H1 (cell line): ENCODE measurements around the gene BTN2A1. TPM values are rescaled to one million over a fixed set of nuclear protein-coding genes. Genes with fewer than 3 reads are reported as not detected.

Experiments
- CHD2 ChIP-seq: IDR thresholded peaks from 2 replicates; pipeline ENCODE4 v1.6.1; 2012; ENCODE audit warnings: low read length, improper control_type of control experiment
- CTCF ChIP-seq, 3 experiments: IDR thresholded peaks; 1 replicate in 2 of 3; 2 replicates in 1 of 3; pipeline versions ENCODE4 v1.5.1 to v1.6.1; 2011; ENCODE audit warnings: low read length in 3 of 3, mild to moderate bottlenecking in 3 of 3, inconsistent platforms in 2 of 3, low read depth in 1 of 3, moderate library complexity in 1 of 3; ENCODE audit not compliant: insufficient read depth in 1 of 3; ENCODE audit errors: control extremely low read depth in 1 of 3
- HDAC2 ChIP-seq, 2 experiments: fragments of 300-600 bp in 1 of 2; sonication (generic) in 1 of 2; IDR thresholded peaks; 2 replicates each; pipeline ENCODE4 v1.6.1; 2011 to 2012; ENCODE audit warnings: low read depth in 2 of 2, low read length in 2 of 2, mild to moderate bottlenecking in 2 of 2, moderate library complexity in 2 of 2, borderline replicate concordance in 1 of 2, inconsistent platforms in 1 of 2
- PHF8 ChIP-seq: fragments of 200-600 bp; sonication (generic); conservative IDR thresholded peaks from 2 replicates; pipeline ENCODE4 v1.7.1; 2012; ENCODE audit warnings: low read depth, mild to moderate bottlenecking, inconsistent platforms, low read length, moderate library complexity
- RXRA ChIP-seq: IDR thresholded peaks from 2 replicates; pipeline ENCODE4 v1.6.1; 2011; ENCODE audit warnings: low read depth, mild to moderate bottlenecking, low read length, moderate library complexity; ENCODE audit not compliant: insufficient read depth
- SIX5 ChIP-seq: IDR thresholded peaks from 2 replicates; pipeline ENCODE4 v1.6.1; 2011; ENCODE audit warnings: mild to moderate bottlenecking, low read depth, low read length
- SP1 ChIP-seq: IDR thresholded peaks from 2 replicates; pipeline ENCODE4 v1.6.1; 2011; ENCODE audit warnings: low read depth, low read length
- SP2 ChIP-seq: IDR thresholded peaks from 2 replicates; pipeline ENCODE4 v1.6.1; 2012; ENCODE audit warnings: mild to moderate bottlenecking, low read length, inconsistent platforms
- ZNF274 ChIP-seq: IDR thresholded peaks from 2 replicates; pipeline ENCODE4 v1.7.0; 2012; ENCODE audit warnings: low read length, borderline replicate concordance; ENCODE audit errors: extremely low read depth
- polyA plus RNA-seq, 7 experiments: library from polyadenylated mRNA; depleted of rRNA in 3 of 7; stranded (reverse) in 5 of 7; unstranded in 2 of 7; fragments of >200 nt in 5 of 7; fragments of 200-250 nt in 2 of 7; gene quantifications; 1 replicate in 5 of 7; 2 replicates in 1 of 7; 4 replicates in 1 of 7; pipeline versions ENCODE4 v1.2.1 to v1.2.3, GENCODE V29; 2011 to 2013; ENCODE audit warnings: missing spikeins in 2 of 7, mixed read lengths in 2 of 7
- total RNA-seq: library from RNA; stranded (reverse); fragmentation: NEBNext Ultra II Directional; extraction: Animal tissue kit (Norgen Biotek cat#: 25700); gene quantifications from 2 replicates; pipeline ENCODE4 v1.2.1, GENCODE V29; 2021

The BTN2A1 gene
- total and polyA plus RNA-seq, 2 of the 8 experiments (the other 6 are each of a cell fraction or from before 2014, with no cell fraction given) = 8.7 to 11.0 TPM

GRCh38 chr6:26415036-26415614 lies 42.6 kb upstream of the BTN2A1 start (continued):
- TF ChIP-seq SP2 = no peak
- no peak for TF ChIP-seq CHD2
- no peak for TF ChIP-seq RXRA
- no peak for TF ChIP-seq PHF8
- TF ChIP-seq SIX5 = no peak
- no peak for TF ChIP-seq ZNF274
- no peak for TF ChIP-seq HDAC2 (IDR thresholded peaks at IDR 0.05; ENCODE audit: borderline replicate concordance in 1 of 2, low read depth in 2 of 2, low read length in 2 of 2)
- no peak for TF ChIP-seq SP1
- TF ChIP-seq CTCF (IDR thresholded peaks at IDR 0.05; ENCODE audit: control extremely low read depth in 1 of 3, insufficient read depth in 1 of 3, low read depth in 1 of 3, low read length in 3 of 3) = no peak
